ENCODE data around the gene UNC79.

UNC79 gene

DNA sequence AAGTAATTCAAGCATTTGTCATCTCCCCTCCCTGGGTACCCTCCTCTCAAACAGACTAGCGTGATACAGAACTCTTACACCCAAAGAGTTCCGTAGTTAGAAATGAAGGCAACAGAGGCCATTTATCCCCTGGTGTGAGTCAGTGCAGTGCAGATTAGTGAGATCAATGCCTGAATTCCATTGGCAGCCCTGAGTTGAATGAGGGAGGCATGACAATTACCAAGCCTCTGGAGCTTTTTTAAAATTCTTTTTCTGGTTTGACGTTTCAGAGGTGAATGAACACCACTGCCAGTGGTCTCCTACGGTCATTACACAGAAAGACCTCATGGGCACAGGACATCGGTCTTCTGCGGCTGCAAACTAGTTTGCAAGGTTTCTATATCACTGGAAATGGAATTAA lies 263.2 kb downstream of the UNC79 start (continued):
- TF ChIP-seq, protein P1, sequence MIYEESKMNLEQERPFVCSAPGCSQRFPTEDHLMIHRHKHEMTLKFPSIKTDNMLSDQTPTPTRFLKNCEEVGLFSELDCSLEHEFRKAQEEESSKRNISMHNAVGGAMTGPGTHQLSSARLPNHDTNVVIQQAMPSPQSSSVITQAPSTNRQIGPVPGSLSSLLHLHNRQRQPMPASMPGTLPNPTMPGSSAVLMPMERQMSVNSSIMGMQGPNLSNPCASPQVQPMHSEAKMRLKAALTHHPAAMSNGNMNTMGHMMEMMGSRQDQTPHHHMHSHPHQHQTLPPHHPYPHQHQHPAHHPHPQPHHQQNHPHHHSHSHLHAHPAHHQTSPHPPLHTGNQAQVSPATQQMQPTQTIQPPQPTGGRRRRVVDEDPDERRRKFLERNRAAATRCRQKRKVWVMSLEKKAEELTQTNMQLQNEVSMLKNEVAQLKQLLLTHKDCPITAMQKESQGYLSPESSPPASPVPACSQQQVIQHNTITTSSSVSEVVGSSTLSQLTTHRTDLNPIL (CRISPR knock-in tag; IDR thresholded peaks at IDR 0.05; ENCODE audit: low read depth), result no peak
- no peak for TF ChIP-seq ARNTL (CRISPR knock-in tag; IDR thresholded peaks at IDR 0.05; ENCODE audit: borderline replicate concordance, low read depth)
- TF ChIP-seq PPARA (CRISPR knock-in tag; IDR thresholded peaks at IDR 0.05; ENCODE audit: borderline replicate concordance), result no peak
- TF ChIP-seq ESRRG (CRISPR knock-in tag; IDR thresholded peaks at IDR 0.05), result no peak

DNA sequence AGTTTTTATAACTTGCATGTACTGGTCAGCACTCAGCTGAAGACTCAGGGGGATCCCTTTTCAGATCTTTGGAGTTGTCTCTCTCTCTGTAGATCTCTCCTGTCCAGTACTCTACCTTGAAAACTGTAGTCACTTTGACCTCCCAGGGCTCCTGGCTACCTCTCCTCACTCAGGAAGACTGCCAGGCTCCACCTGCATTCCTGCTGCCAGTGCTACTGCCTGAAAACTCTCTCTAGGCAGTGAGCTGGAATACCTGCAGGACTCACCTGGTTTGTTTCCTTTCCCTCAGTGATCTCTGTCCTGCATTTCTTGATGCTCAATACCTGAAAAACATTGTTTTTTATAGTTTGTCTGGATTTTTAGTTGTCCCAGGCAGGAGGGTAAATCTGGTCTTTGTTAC lies 270.2 kb downstream of the UNC79 start:
- ATAC-seq, result no peak
- TF ChIP-seq OSR1 (CRISPR knock-in tag; IDR thresholded peaks at IDR 0.05), result no peak
- TF ChIP-seq, protein P2, sequence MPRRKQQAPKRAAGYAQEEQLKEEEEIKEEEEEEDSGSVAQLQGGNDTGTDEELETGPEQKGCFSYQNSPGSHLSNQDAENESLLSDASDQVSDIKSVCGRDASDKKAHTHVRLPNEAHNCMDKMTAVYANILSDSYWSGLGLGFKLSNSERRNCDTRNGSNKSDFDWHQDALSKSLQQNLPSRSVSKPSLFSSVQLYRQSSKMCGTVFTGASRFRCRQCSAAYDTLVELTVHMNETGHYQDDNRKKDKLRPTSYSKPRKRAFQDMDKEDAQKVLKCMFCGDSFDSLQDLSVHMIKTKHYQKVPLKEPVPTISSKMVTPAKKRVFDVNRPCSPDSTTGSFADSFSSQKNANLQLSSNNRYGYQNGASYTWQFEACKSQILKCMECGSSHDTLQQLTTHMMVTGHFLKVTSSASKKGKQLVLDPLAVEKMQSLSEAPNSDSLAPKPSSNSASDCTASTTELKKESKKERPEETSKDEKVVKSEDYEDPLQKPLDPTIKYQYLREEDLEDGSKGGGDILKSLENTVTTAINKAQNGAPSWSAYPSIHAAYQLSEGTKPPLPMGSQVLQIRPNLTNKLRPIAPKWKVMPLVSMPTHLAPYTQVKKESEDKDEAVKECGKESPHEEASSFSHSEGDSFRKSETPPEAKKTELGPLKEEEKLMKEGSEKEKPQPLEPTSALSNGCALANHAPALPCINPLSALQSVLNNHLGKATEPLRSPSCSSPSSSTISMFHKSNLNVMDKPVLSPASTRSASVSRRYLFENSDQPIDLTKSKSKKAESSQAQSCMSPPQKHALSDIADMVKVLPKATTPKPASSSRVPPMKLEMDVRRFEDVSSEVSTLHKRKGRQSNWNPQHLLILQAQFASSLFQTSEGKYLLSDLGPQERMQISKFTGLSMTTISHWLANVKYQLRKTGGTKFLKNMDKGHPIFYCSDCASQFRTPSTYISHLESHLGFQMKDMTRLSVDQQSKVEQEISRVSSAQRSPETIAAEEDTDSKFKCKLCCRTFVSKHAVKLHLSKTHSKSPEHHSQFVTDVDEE (CRISPR knock-in tag; IDR thresholded peaks at IDR 0.05), result no peak
- TF ChIP-seq ZNF565 (CRISPR knock-in tag; conservative IDR thresholded peaks at IDR 0.05; ENCODE audit: low read depth), result no peak
- TF ChIP-seq, protein P3, sequence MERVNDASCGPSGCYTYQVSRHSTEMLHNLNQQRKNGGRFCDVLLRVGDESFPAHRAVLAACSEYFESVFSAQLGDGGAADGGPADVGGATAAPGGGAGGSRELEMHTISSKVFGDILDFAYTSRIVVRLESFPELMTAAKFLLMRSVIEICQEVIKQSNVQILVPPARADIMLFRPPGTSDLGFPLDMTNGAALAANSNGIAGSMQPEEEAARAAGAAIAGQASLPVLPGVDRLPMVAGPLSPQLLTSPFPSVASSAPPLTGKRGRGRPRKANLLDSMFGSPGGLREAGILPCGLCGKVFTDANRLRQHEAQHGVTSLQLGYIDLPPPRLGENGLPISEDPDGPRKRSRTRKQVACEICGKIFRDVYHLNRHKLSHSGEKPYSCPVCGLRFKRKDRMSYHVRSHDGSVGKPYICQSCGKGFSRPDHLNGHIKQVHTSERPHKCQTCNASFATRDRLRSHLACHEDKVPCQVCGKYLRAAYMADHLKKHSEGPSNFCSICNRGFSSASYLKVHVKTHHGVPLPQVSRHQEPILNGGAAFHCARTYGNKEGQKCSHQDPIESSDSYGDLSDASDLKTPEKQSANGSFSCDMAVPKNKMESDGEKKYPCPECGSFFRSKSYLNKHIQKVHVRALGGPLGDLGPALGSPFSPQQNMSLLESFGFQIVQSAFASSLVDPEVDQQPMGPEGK (CRISPR knock-in tag; IDR thresholded peaks at IDR 0.05; ENCODE audit: borderline replicate concordance), result no peak
- no peak for TF ChIP-seq ZNF8 (CRISPR knock-in tag; IDR thresholded peaks at IDR 0.05)
- TF ChIP-seq CSDC2 (CRISPR knock-in tag; IDR thresholded peaks at IDR 0.05), result no peak
- no peak for TF ChIP-seq ZC3H10 (CRISPR knock-in tag; IDR thresholded peaks at IDR 0.05)
- TF ChIP-seq, protein P1 (CRISPR knock-in tag; IDR thresholded peaks at IDR 0.05; ENCODE audit: low read depth), result no peak

DNA sequence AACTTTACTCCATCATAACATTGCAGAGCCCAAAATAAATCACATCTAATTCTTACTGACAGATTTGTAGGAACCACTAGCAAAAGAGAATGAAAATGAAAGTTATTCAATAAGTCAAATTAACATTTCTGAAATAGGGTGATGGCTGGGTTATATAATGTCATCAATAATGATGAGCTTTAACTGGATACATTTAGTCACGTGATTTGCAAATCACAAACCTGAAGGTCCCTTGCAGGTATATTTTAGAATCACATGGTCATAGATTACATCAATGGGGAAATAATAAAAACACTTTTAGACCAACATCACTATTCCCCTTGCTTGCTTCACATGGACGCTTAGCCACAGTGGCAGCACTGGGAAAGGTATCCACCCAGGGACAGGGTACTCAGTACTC lies 270.8 kb downstream of the UNC79 start:
- ATAC-seq, result no peak
- TF ChIP-seq, protein P4, sequence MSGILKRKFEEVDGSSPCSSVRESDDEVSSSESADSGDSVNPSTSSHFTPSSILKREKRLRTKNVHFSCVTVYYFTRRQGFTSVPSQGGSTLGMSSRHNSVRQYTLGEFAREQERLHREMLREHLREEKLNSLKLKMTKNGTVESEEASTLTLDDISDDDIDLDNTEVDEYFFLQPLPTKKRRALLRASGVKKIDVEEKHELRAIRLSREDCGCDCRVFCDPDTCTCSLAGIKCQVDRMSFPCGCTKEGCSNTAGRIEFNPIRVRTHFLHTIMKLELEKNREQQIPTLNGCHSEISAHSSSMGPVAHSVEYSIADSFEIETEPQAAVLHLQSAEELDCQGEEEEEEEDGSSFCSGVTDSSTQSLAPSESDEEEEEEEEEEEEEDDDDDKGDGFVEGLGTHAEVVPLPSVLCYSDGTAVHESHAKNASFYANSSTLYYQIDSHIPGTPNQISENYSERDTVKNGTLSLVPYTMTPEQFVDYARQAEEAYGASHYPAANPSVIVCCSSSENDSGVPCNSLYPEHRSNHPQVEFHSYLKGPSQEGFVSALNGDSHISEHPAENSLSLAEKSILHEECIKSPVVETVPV (CRISPR knock-in tag; IDR thresholded peaks at IDR 0.05), result no peak

DNA sequence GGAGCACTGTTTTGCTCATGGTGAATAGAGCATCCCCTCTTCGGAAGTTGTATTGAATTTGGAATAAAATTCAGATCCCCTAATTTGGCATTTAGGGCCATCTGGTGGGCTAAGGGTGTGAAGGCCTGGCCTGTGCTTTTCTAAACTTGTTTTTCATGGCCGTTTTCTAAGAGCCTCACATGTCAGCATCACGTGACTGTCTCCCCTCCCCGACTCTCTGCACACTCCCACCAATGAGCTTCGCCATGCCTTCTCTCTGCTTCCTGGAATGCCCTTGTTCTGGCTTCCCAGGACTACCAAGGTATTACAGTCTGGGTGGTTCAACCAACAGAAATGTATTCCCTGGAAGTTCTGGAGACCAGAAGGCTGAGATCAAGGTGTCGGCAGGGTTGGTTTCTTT lies 272.2 kb downstream of the UNC79 start:
- ATAC-seq, result no peak
- TF ChIP-seq, protein P5, sequence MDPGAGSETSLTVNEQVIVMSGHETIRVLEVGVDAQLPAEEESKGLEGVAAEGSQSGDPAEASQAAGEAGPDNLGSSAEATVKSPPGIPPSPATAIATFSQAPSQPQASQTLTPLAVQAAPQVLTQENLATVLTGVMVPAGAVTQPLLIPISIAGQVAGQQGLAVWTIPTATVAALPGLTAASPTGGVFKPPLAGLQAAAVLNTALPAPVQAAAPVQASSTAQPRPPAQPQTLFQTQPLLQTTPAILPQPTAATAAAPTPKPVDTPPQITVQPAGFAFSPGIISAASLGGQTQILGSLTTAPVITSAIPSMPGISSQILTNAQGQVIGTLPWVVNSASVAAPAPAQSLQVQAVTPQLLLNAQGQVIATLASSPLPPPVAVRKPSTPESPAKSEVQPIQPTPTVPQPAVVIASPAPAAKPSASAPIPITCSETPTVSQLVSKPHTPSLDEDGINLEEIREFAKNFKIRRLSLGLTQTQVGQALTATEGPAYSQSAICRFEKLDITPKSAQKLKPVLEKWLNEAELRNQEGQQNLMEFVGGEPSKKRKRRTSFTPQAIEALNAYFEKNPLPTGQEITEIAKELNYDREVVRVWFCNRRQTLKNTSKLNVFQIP (CRISPR knock-in tag; IDR thresholded peaks at IDR 0.05; ENCODE audit: borderline replicate concordance, low read depth), result no peak
- no peak for TF ChIP-seq PPARA (CRISPR knock-in tag; IDR thresholded peaks at IDR 0.05; ENCODE audit: borderline replicate concordance)
- TF ChIP-seq RARB (CRISPR knock-in tag; IDR thresholded peaks at IDR 0.05), result no peak
- TF ChIP-seq CSDC2 (CRISPR knock-in tag; IDR thresholded peaks at IDR 0.05), result no peak
- no peak for TF ChIP-seq ARNTL (CRISPR knock-in tag; IDR thresholded peaks at IDR 0.05; ENCODE audit: borderline replicate concordance, low read depth)
- no peak for TF ChIP-seq ZNF8 (CRISPR knock-in tag; IDR thresholded peaks at IDR 0.05)
- TF ChIP-seq, protein P2 (CRISPR knock-in tag; IDR thresholded peaks at IDR 0.05), result no peak
- TF ChIP-seq BACH2 (CRISPR knock-in tag; IDR thresholded peaks at IDR 0.05; ENCODE audit: borderline replicate concordance), result no peak
- no peak for TF ChIP-seq ESRRG (CRISPR knock-in tag; IDR thresholded peaks at IDR 0.05)
- TF ChIP-seq OSR1 (CRISPR knock-in tag; IDR thresholded peaks at IDR 0.05), result no peak
- TF ChIP-seq TCF4 (CRISPR knock-in tag; IDR thresholded peaks at IDR 0.05; ENCODE audit: borderline replicate concordance), result no peak
- TF ChIP-seq, protein P3 (CRISPR knock-in tag; IDR thresholded peaks at IDR 0.05; ENCODE audit: borderline replicate concordance), result no peak
- TF ChIP-seq ISL1 (CRISPR knock-in tag; IDR thresholded peaks at IDR 0.05), result no peak
- TF ChIP-seq, protein P4 (CRISPR knock-in tag; IDR thresholded peaks at IDR 0.05), result no peak
